Stimulated activated CD8-positive, alpha-beta memory T cell treated with anti-CD3 and anti-CD28 coated beads, Interleukin-12 subunit alpha, Interleukin-12 subunit beta, amount 100 ng/mL, for 4 hours (primary cell): ENCODE data around the gene SAP130.

Source experiments
- DNase-seq: peaks from one replicate; pipeline ENCODE4 v3.0.0-alpha.2; 2020; ENCODE audit warnings: low read depth

Gene SAP130

GRCh38 chr2:128027801-128028667 is at the start of gene SAP130:
Gene SAP130, minus strand, starts transcription at chr2:128028059. Its CDS starts 1,767 bp downstream, at chr2:128026292.
- DNase-seq = peak; percentile 97

DNA sequence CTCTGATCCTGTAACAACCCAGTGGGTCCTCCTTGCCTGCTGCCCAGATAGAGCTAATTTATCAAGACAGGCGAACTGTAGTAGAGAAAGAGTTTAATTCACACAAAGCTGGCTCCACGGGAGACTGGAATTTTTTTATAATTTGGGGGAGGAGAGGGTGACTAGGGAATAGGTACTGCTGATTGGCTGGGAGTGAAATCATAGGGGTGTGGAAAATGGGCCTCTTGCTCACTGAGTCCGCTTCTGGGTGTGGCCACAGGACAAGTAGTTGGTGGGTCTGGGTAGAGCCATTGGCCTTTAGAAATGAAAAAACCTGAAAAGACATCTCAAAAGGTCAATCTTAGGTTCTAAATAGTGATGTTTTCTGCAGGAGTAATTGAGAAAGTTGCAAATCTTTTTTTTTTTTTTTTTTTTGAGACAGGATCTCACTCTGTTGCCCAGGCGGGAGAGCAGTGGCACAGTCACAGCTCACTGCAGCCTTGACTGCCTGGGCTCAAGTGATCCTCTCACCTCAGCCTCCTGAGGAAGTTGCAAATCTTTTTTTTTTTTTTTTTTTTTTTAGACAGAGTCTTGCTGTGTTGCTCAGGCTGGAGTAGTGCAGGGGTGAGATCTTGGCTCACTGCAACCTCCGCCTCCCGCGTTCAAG is 48.7 kb upstream of the SAP130 start:
- no peak for DNase-seq

DNA sequence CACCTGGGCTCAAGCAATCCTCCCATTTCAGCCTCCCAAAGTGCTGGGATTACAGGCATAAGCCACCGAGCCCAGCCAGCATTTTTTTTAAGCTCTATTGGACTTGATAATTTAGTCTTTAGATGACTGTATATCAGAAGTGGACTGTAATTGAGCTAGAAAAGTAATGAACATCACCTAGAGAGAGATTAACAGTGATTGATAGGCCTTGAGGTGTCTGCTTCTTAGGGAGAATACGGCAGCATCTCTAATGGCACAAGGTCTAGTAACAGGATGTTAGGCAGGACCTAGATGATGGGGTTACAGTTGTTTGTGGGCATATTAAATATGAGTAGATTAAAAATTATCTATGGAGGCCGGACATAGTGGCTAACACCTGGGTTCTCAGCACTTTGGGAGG is 45.4 kb upstream of the SAP130 start:
- no peak for DNase-seq

- DNase-seq = no peak
These were observed 41.9 kb upstream of the SAP130 start for GRCh38 chr2:128069769-128070168.

- no peak for DNase-seq
These were observed 36.5 kb upstream of the SAP130 start for GRCh38 chr2:128064353-128064752.

GRCh38 chr2:128062571-128062970 is 34.7 kb upstream of the SAP130 start:
- DNase-seq = no peak

DNA sequence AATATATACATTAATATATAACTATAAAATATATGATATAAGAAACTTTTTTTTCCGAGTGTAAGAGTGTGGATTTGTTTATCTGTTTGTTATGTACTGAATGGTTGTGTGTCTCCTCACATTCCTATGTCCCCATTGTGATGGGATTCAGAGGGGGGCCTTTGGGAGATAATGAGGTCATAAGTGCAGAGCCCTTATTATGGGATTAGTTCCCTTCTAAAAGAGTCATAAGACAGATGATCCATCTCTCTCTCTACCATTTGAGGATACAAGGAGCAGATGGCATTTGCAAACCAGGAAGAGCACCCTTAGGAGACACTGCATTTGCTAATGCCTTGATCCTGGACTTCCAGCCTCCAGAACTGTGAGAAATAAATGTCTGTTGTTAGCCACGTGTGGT is 30.3 kb upstream of the SAP130 start:
- no peak for DNase-seq

DNA sequence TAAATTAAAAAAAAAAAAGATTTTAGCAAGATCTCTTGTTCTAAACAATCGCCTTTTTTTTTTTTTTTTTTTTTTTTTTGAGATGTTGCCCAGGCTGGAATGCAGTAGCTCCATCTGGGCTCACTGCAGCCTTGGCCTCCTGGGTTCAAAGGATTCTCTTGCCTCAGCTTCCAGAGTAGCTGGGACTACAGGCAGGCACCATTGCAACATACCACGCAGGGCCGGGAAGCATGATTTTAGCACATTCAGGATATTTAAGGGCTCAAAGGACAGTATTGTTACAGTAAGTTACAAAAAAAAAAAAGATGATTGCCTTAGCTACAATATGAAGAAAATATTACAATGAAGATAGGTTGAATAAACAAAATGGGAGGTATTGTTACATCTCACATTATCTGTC is 29.5 kb upstream of the SAP130 start:
- DNase-seq = no peak

DNA sequence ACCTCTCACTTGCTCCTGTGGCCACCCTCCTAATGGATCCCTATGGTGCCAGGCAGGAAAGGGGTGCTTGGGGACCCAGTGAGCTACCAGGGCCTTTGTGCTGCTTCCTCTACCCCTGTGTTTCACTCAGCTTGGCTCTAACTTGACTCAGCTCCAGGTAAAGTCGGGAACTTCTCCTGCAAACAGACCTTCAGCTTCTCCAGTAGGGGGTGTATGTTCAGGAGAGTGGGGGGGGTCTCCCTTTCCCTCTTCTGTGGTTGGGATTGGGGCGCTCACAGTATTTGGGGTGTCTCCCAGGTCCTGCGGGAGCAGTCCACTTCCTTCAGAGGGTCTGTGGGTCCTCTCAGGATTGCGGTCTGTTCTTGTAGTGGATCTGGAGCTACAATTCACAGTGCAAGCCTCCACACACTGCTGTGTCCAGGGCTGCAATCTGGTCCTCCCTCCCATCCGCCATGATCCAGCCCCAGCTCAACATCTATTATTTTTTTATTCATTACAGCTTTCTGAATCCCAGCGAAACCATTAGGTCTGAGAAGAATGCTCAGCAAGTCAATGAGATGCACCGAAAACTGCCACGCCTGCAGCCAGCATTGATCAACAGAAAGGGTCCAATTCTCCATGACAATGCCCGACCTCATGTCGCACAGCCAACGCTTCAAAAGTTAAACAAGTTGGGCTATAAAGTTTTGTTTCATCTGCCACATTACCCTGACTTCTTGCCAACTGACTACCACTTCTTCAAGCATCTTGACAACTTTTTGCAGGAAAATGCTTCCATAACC is 26.4 kb upstream of the SAP130 start:
- DNase-seq = no peak

- no peak for DNase-seq
These were observed 25.5 kb upstream of the SAP130 start for GRCh38 chr2:128053331-128053730.

DNA sequence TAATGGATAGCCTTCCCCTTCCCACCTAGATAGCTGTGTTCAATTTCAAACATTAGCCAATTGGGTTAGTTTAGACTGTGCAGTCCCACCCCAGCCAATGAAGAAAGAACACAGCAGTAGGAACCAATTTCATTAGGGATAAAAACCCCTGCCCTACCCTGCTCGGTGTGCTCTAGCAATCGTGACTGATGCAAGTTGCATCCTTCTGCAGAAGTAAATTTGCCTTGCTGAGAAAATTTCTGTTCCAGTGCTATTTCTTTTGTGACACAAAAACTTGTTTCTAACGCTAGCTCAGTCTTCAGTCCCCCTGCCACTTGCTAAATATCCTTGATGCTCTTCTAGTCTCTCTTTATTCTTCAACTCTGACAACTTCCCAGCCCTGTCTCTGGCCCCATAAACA is 15.2 kb upstream of the SAP130 start:
- no peak for DNase-seq

DNA sequence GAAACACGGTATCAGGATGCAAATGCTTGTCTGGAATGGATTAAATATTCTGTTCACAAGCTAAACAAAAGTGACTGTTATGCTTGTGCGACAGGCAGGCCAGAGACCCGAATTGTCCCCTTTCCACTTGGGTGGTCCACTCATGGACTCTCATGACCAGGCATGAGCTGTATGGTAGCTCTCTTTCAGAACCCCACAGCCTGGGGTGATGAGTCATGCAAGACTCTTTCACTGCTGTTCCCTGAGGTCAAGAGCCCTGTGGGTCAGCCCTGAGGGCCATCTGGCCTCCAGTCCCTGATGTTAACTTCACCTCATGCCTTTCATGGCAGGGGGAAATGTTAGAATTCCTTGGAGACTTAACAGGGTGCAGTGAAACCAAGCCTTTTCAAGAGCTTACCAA is 13.7 kb upstream of the SAP130 start:
- no peak for DNase-seq

DNA sequence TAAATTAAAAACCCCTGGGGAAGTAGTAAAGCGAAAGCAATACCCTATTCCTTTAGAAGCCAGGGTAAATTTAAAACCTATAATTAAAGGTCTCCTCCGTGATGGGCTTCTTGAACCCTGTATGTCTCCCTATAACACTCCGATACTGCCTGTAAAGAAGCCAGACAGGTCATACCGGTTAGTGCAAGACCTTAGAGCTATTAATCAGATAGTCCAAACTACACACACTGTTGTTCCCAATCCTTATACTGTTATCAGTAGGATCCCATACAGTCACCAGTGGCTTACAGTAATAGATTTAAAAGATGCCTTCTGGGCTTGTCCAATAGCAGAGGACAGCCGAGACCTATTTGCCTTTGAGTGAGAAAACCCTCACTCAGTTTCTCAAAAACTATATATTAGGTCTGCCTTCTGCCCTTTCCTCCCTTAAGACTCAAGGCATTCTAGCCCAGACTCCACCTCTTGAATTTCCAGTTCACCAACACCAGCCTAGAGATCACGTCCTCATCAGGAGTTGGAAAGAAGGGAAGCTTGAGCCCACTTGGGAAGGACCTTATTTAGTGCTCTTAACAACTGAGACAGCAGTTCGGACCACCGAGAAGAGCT is 12.4 kb upstream of the SAP130 start:
- DNase-seq = no peak

DNA sequence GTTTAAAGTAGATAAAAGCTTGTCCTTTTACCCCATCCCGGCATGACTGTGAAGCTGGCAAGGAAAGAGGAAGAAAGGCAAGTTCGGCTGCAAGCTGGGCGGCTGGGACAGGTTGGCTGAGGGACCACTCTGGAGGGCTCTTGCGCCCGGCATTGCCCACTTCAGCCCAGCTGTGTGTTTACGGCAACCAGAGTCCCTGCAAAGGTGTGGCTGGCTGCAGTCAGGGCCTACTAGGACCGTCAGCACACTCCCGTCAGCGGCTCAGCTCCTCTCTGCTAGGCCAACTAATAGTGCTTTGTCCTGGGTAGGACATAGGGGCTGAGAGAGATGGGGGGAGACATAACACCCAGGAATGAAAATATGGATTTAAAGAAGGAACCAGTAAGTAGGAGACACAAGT is 11.7 kb upstream of the SAP130 start:
- no peak for DNase-seq

DNA sequence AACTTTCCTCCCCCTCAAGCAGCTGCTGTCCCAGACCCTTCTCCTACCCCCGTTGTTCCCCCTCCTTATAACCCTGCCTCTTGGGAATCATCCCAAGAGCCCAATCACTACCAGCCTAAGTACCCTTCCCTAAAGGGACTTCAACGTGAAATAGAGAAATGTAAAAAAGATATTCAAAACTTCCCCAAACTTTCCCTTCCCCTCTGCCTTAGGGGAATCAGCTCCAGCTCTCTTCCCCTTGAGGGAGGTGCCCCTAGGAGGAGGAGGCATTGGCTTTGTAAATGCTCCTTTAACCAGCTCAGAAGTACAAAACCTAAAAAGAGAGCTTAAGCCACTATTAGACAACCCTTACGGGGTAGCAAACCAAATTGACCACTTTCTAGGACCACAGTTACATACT is 10.6 kb upstream of the SAP130 start:
- no peak for DNase-seq

DNA sequence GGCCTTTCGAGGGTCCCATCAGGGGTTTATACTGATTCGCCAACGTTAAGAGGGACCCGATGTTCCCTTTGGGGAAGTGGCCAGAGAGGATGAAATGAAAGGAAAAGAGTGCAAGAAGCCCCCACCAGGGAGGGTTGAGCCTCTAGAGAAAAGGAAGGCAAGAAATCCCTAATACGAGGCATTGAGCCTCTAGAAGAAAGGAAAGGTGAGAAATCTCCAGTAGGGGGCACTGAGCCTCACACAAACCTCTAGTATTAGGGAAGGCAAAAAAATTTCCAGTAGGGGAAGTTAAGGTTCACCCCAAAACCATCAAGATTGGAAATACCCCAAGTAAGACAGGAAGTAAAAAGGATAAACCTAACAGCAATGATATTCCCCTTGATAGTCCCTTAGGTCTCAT is 9.8 kb upstream of the SAP130 start:
- no peak for DNase-seq

DNA sequence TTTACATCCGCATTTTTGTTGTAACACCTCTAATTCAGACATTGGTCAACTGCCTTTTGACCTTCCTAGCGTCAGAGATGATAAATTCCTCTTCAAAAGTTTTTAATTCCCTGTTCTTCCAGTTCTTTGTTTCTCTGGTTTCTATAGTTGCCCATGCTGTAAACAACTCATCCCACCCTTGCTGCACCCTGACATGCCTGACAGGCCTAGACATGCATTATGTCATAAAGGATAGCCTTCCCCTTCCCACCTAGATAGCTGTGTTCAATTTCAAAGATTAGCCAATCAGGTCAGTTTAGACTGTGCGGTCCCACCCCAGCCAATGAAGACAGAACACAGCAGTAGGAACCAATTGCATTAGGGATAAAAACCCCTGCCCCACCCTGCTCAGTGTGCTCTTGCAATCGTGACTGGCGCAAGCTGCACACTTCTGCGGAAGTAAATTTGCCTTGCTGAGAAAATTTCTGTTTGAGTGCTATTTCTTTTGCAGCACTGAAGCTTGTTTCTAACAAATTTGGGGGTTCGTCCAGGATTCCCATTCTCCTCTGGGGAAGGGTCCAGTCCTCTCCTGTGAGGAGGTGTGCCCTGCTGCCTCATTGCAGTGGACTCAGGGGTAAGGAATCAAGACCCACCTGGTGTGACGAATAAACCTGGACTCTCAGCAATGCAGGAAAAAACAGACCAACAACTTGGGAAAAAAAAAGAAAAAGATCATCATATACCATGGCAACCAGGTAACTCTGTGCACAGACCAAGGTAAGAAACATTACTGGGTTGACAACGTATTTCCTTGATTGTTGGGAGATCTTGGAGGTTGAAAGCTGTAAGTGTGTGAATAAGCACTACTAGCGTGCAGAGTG is 9.1 kb upstream of the SAP130 start:
- DNase-seq = no peak

GRCh38 chr2:128032092-128032491 is 4.2 kb upstream of the SAP130 start:
- DNase-seq = no peak

- DNase-seq = no peak
These were observed 802 bp upstream of the SAP130 start for GRCh38 chr2:128028668-128029054.

DNA sequence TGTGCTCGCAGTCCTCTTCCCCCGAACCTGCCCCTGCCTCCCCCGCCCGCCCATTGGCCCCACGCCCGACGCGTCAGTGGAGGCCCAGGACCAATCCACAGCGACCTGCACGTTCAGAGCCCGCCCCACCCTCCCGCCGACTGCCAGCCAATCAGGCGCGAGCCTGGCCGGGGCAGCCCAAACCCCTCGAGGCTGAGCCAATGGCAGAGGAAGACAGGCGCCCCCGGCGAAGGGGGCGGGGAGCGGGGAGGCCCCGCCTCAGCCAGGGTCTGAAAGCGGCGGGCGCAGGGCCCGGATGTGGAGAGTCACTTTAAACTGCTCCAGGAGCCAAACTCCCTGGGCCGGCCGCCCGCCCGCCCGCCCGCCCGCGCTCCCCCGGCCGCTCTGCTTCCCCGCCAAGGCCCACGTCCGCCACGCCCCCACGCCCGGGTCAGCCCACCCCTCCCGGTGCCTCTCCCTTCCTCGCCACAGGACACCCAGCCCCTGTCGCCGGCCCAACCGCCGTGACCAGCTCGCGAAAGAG is 520 bp downstream of the SAP130 start:
- peak; percentile 100 for DNase-seq
